Neural cell (in vitro differentiated cells): ENCODE results near the gene CETP.

Source experiments
- EP300 ChIP-seq: fragments of 450-650 bp; conservative IDR thresholded peaks from 2 replicates; pipeline ENCODE4 v1.6.1; 2014; ENCODE audit warnings: antibody characterized with exemption, mild to moderate bottlenecking, moderate library complexity; ENCODE audit not compliant: poor library complexity, severe bottlenecking
- TF ChIP-seq, protein P1 (sequence below): fragments of 450-650 bp; IDR thresholded peaks from 2 replicates; pipeline ENCODE4 v1.5.1; 2014; ENCODE audit warnings: antibody characterized with exemption, mild to moderate bottlenecking, moderate library complexity; ENCODE audit not compliant: poor library complexity, severe bottlenecking

DNA sequence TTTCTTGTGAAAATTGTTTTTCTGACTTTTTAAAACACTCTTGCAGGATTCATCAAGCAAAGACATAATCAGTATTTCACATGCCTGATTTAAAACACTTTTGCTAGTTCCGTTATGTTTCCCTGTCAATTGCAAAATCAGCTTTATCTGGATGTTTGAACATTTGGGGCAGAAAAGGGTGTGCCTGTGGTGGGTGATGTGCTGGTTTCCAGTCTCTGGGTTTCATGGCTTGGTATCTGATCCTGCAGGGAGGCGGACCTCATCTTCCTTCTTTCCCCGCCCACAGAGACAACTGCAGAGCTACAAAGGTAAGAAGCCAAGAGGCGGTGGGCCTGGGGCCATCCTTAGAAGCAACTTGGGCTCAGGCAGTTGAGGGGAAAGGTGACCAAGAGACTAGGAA is 69.4 kb downstream of the CETP start:
- TF ChIP-seq, protein P1, sequence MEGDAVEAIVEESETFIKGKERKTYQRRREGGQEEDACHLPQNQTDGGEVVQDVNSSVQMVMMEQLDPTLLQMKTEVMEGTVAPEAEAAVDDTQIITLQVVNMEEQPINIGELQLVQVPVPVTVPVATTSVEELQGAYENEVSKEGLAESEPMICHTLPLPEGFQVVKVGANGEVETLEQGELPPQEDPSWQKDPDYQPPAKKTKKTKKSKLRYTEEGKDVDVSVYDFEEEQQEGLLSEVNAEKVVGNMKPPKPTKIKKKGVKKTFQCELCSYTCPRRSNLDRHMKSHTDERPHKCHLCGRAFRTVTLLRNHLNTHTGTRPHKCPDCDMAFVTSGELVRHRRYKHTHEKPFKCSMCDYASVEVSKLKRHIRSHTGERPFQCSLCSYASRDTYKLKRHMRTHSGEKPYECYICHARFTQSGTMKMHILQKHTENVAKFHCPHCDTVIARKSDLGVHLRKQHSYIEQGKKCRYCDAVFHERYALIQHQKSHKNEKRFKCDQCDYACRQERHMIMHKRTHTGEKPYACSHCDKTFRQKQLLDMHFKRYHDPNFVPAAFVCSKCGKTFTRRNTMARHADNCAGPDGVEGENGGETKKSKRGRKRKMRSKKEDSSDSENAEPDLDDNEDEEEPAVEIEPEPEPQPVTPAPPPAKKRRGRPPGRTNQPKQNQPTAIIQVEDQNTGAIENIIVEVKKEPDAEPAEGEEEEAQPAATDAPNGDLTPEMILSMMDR, result no peak
- TF ChIP-seq EP300, result no peak
